Cerebellar nuclear complex (tissue), 1 donor: ENCODE results near the gene FBXO41.
A peak's percentile ranks its signal among the peaks of the same experiment; 100 is the strongest.

Experiments used
- DNase-seq, 2 experiments: peaks; one replicate each; lab custom pipeline; 2025; lab: John Stamatoyannopoulos, UW

Gene FBXO41

DNA sequence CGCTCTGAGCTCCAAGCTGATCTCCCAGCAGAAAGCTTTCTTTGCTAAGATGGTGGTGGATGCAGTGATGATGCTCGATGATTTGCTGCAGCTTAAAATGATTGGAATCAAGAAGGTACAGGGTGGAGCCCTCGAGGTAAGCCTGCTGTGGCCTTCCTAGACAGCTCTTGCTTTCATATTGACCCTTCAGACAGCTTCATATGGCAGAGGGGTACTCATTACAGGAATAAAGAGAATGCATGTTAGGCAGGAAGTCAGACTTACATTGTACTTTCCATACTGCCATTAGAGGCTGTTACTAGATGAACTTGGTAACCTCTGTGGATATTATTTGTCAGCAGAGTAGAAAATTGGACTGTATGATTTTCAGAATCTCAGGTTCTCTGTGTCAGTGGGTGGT, 39.7 kb downstream of the FBXO41 start:
- no peak for DNase-seq

DNA sequence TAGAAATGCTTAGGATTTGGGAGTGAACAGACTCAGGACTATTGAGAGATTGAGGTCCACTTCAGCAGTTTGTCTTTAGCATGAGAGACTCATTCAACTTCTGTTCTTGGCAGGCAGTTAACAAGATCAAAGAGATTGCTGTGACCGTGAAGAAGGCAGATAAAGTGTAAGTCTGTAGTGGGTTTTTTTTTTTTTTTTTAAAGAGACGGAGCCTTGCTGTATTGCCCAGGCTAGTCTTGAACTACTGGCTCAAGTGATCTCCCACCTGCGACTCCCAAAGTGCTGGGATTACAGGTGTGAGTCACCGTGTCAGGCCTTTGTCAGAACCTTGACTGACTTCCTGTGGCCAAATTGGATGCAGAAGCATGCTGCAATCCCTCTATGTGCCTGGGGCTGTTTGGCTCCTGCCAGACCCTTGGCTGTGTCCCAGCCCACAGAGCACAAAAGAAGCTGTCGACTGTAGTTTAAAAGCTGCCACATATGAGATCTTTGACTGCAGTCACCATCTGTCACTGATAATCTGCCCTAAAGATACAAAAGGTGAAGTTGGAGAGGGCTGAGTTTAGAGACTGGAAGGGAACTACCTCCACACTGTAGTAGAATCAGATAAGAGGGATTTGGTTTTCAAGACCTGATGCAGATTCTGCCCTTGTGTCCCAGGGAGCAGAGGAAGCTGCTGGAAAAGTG, 40.3 kb downstream of the FBXO41 start:
- peak in 1 of 2 experiments; percentile 24 for DNase-seq

GRCh38 chr2:73239776-73240175, 44.5 kb downstream of the FBXO41 start:
- no peak for DNase-seq

GRCh38 chr2:73238976-73239375, 45.3 kb downstream of the FBXO41 start:
- peak in 1 of 2 experiments; percentile 9 for DNase-seq

DNA sequence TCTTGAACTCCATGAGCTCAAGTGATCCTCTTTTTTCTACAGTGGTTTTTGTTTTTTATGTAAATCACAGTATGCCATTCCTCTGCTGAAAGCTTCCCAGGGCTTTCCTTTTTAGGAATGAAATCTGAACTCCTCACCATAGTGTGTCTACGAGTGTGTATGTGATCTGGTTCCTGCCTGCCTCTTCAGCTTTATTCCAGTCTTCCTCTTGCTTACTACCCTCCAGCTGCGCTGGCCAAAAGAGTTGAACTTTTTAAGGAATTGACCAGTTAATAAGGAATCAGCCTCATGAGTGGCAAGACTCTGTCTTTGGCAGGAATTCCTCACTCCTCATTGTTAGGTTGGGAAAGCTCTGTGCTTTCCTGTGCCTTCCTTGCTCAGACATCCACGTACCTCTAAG, 46.1 kb downstream of the FBXO41 start:
- DNase-seq: no peak

- no peak for DNase-seq
These were observed 47.1 kb downstream of the FBXO41 start for GRCh38 chr2:73237168-73237567.

DNA sequence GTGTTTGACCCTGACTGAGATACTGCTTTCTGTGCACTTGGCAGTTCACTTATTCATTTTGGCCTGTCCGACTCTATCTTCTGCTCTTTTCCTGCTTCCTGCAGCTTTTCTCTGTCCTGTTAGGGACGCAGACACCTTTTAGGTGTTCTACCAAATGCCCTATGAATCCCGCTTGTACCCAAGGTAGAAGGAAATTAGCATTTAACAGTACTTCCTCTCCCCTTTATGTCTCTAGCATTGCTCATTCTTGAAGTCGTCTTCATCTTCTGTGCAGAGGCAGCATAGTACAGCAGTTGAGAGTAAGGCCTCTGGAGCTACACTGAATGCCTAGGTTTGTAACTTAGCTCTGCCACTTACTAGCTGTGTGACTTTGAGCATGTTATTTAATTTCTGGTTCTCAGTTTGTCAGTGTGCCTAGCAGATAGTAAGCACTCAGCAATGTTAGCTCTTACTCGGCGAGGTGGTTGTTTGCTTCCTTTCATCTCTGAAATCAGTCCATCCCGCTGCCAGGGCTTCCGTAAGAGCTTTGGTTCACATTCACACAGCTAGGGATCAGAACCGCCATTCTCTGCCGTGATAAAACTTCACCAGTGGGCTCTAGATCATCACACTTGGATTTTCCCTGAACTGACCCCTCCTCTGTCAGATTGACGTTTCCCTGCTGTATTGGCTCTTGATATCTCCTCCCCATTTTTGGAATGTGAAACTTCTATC, 48.8 kb downstream of the FBXO41 start:
- DNase-seq: no peak

DNA sequence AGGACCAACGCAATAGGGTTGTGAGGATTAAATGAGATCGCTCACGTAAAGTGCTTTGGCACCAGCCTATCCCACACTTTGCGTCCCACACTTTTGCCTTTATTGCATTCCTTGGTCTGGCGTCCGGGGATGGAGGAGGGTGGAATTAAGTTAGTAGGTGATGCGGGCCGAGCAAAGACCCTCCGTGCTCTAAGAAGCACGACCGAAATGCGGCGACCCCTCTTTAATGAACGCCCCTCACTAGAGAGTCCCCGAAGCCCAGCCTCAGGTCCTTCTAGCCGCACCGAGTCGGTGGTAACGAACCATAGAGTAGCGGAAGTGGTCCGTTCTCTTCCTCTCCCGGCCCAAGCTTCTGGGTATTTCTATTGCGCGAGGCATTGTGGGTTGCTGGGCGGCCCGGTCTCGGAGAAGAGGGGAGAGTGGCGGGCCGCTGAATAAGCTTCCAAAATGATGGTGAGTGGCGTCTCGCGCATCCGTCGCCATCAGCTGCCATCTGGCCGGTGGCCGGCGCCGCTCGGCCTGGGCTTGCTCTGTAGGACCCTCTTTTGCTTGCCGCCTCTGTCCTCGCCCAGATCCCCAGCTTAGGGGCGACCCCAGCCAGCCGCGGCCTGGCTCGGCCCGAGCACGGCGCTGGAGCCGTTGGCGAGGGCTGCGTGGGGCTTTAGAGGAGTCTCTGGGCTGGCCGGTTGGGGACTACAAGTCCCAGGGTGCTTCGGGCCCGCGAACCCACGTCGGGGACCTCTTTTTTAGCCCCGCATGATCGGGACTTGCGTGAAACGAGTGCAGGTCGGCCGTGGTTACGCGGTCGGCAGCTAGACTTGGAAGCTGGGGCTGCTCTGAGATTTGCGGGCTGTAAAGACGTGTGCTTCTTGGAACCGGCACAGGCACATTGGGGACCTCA, 50.1 kb downstream of the FBXO41 start, which contains the start of gene CCT7:
CCT7 (plus strand) TSS at position 377 of the 901 bp plus-strand sequence; CDS start at position 448, 71 bp downstream.
- DNase-seq: peak; percentile 15 to 84

- peak; percentile 87 to 98 for DNase-seq
These were observed 50.9 kb downstream of the FBXO41 start, which contains the start of gene PRADC1 for GRCh38 chr2:73233154-73233931. Gene PRADC1, minus strand, starts transcription at chr2:73233239. Its CDS starts 79 bp downstream, at chr2:73233160.

- DNase-seq: no peak
These were observed 51.7 kb downstream of the FBXO41 start for GRCh38 chr2:73232403-73233153.

DNA sequence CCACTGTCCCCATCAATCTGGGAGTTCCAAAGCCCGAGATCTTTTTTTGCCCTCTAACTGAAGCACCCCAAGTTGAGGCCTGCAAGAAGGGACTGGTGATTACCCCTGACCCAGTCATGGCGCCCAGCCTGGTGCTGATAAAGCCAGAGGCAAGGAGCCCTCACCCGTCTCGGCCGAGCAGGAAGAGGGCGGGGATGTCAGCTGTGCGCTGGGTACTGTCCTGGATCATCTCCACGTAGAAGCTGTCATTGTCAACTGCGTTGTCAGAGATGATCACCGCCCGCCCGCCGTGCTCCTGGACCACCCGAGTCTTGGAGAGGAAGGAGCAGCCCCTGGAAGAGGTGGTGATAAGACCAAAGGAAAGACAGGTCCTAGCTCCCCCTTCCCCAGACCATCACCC, 55.6 kb downstream of the FBXO41 start:
- DNase-seq: no peak

GRCh38 chr2:73227086-73227485, 57.2 kb downstream of the FBXO41 start:
- no peak for DNase-seq

DNA sequence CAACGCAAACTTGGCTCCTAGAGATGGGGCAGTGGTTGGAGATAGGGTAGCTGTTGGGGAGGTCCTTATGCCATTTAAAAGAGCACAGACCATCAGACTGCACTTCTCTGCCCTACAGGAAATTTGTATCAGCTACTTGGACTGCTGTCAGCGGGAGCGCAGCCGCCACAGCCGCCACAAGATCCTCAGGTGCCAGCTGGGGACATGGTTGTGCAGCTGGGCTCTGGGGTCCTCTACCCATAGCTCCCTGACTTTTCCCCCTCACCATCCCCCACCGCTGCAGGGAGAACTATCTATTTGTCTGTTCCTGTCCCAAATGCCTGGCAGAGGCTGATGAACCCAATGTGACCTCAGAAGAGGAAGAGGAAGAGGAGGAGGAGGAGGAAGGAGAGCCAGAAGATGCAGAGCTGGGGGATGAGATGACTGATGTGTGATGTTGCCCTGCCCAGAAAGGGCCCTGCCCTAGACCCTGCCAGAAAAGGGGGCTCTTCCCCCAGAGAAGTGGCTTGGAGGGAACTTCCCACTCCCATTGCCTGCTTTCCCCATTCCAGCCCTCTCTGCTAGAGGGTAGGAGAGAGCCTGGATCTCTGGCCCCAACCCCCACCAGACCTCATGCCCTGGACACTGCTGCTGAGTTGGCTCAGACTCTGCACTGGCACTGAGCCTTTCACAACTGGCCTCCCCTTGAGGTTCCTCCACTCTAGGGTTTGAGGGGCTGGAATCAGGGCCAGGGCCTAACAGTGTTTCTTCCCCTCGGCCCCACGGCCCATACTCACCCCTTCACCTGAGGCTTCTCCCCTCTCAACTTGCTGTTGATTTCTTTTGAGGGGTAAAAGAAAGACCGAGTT, 58.5 kb downstream of the FBXO41 start:
- no peak for DNase-seq

DNA sequence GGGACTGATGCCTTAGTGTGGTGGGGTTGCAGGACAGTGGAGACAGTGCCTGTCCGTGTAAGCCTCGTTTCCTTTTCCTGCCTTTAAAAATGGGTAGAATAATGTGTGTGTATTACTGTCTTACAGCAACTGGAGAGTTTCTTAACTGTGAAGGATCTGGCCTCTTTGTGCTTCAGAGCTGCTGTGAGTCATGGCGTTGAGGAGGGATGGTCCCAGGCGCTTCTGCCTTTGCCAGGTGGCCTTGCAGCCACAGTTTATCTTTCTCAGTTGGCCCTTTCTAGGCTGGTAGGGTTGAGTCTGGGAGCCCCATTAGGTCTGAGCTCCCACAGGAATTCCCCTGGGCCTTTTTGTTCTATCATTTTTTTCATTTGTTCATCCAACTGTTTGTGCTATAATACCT, 60.5 kb downstream of the FBXO41 start:
- no peak for DNase-seq

DNA sequence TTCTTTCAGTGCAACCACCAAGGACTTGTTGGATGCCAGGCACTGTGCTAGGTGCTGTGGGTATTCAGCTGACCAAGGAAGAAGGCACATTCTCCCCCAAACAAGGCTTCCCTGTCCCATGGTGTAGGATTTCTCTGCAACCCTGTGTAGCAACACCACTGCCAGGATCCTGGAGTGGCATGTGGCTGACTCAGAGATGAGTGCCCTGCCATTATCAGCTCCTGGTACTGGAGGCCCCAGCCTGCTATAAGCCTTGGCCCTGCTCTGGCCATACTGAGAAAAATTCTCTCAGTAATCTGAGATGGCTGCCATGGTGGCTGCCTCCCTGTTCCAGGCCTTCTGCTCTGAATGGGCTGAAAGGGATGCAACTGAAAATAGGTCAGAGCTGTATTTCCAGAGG, 66.0 kb downstream of the FBXO41 start:
- no peak for DNase-seq

- no peak for DNase-seq
These were observed 66.5 kb downstream of the FBXO41 start for GRCh38 chr2:73217826-73218225.

DNA sequence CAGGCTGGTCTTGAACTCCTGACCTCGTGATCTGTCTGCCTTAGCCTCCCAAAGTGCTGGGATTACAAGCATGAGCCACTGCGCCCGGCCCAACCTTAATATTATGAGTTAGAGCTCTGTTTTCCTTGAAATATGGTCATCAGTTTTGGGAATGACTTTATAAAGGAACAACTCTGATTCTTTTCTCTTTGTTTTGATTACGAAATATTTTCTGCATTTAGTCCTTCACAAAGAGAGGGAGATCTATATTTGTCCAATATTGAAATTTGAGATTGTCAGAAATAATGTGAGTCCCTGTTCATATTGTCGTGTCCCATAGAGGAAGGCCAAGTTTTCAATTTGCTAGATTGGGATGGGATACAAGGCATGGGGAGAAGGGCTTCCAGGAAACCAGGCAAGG, 67.1 kb downstream of the FBXO41 start:
- DNase-seq: no peak

GRCh38 chr2:73215254-73215653, 69.0 kb downstream of the FBXO41 start:
- DNase-seq: no peak

- DNase-seq: peak in 1 of 2 experiments; percentile 16
These were observed 69.9 kb downstream of the FBXO41 start, which contains the start of gene SMYD5 for GRCh38 chr2:73214120-73215035. Gene SMYD5, plus strand, starts transcription at chr2:73214245. Its CDS starts 22 bp downstream, at chr2:73214267.
